ENCODE measurements around the gene GVQW3. TPM values are rescaled to one million over a fixed set of nuclear protein-coding genes. Genes with fewer than 3 reads are reported as not detected.

Gene GVQW3
- polyA plus RNA-seq, 1 donor (not counting 4 experiments of a cell fraction or from before 2014, with no cell fraction given) = 0.80 TPM

- Histone ChIP-seq H3K4me1 (ENCODE audit: control insufficient read depth, extremely low read depth, insufficient read depth, low read length) (no peaks in the 10 kb centered on the region), H3K36me3 (ENCODE audit: control insufficient read depth in 2 of 2, extremely low read depth in 1 of 2, insufficient read depth in 2 of 2, low read length in 2 of 2) (no peaks in the 10 kb centered on the region), H3K79me2 (ENCODE audit: control insufficient read depth, insufficient read depth, low read length) (no peaks in the 10 kb centered on the region), H3K9me3 (ENCODE audit: control insufficient read depth, low read depth, low read length) (no peaks in the 10 kb centered on the region), H3K27ac (ENCODE audit: control insufficient read depth, insufficient read depth, low read length) (no peak overlapping the region), H3K4me3 (ENCODE audit: control insufficient read depth in 2 of 3, extremely low read depth in 1 of 3, insufficient read depth in 2 of 3, low read depth in 1 of 3, low read length in 3 of 3) (no peak overlapping the region), H3K9ac (ENCODE audit: control insufficient read depth, extremely low read depth, insufficient read depth, low read length) (no peak overlapping the region), H2AFZ (ENCODE audit: control insufficient read depth, low read length) (no peak overlapping the region), H3K4me2 (ENCODE audit: control insufficient read depth, extremely low read depth, insufficient read depth, low read depth, low read length) (no peak overlapping the region), H3K9me1 (ENCODE audit: control insufficient read depth, extremely low read depth, insufficient read depth, low read length) (no peaks in the 10 kb centered on the region), H4K20me1 (ENCODE audit: control insufficient read depth, extremely low read depth, insufficient read depth, low read length) (no peaks in the 10 kb centered on the region), H3K27me3 (ENCODE audit: control insufficient read depth, extremely low read depth, insufficient read depth, low read length) (no peaks in the 10 kb centered on the region)
- FAIRE-seq (no peak), DNase-seq (ENCODE audit: low read depth, low spot score) (no peak)
- dilution Hi-C loops (cut with MboI; ENCODE audit: extremely low pct_ligation_motif_present, low sequenced_read_pairs) = no loop called here
- TF ChIP-seq CTCF (optimal IDR thresholded peaks at IDR 0.05 in 1 of 3, IDR thresholded peaks at IDR 0.05 in 1 of 3, conservative IDR thresholded peaks at IDR 0.05 in 1 of 3; ENCODE audit: extremely low read depth in 1 of 3, insufficient read depth in 2 of 3, low read length in 3 of 3) (no peak), EZH2 (IDR thresholded peaks at IDR 0.05; ENCODE audit: low read length) (no peak)
Observed at GRCh38 chr11:76436020-76436419, 54.9 kb downstream of the GVQW3 start.

- Histone ChIP-seq H3K27me3 (ENCODE audit: control insufficient read depth, extremely low read depth, insufficient read depth, low read length) (no peaks in the 10 kb centered on the region), H3K27ac (ENCODE audit: control insufficient read depth, insufficient read depth, low read length) (peak overlapping the region; percentile 94), H3K9me3 (ENCODE audit: control insufficient read depth, low read depth, low read length) (no peaks in the 10 kb centered on the region), H4K20me1 (ENCODE audit: control insufficient read depth, extremely low read depth, insufficient read depth, low read length) (no peaks in the 10 kb centered on the region), H2AFZ (ENCODE audit: control insufficient read depth, low read length) (no peak overlapping the region), H3K4me2 (ENCODE audit: control insufficient read depth, extremely low read depth, insufficient read depth, low read depth, low read length) (peak overlapping the region; percentile 93), H3K9ac (ENCODE audit: control insufficient read depth, extremely low read depth, insufficient read depth, low read length) (peak overlapping the region; percentile 90), H3K4me1 (ENCODE audit: control insufficient read depth, extremely low read depth, insufficient read depth, low read length) (peaks cover 13% of the 10 kb centered on the region), H3K4me3 (ENCODE audit: control insufficient read depth in 2 of 3, extremely low read depth in 1 of 3, insufficient read depth in 2 of 3, low read depth in 1 of 3, low read length in 3 of 3) (peak overlapping the region; percentile 89 to 95 (median 91)), H3K36me3 (ENCODE audit: control insufficient read depth in 2 of 2, extremely low read depth in 1 of 2, insufficient read depth in 2 of 2, low read length in 2 of 2) (peaks cover 0 to 4% of the 10 kb centered on the region in 2 experiments), H3K79me2 (ENCODE audit: control insufficient read depth, insufficient read depth, low read length) (peaks cover 36% of the 10 kb centered on the region), H3K9me1 (ENCODE audit: control insufficient read depth, extremely low read depth, insufficient read depth, low read length) (no peaks in the 10 kb centered on the region)
- DNase-seq (ENCODE audit: low read depth, low spot score) = no peak
- FAIRE-seq = no peak
- dilution Hi-C loops (cut with MboI; ENCODE audit: extremely low pct_ligation_motif_present, low sequenced_read_pairs) = no loop called here
- TF ChIP-seq CTCF (optimal IDR thresholded peaks at IDR 0.05 in 1 of 3, IDR thresholded peaks at IDR 0.05 in 1 of 3, conservative IDR thresholded peaks at IDR 0.05 in 1 of 3; ENCODE audit: extremely low read depth in 1 of 3, insufficient read depth in 2 of 3, low read length in 3 of 3) = no peak
Observed at GRCh38 chr11:76443268-76443980, 62.3 kb downstream of the GVQW3 start.
